Nephron progenitor cell (in vitro differentiated cells): ENCODE measurements around the gene SPDYC.
A peak's percentile ranks its signal among the peaks of the same experiment; 100 is the strongest.

Experiments
- DNase-seq: peaks from one replicate; pipeline ENCODE4 v3.0.0; 2021
- H3K27ac Mint-ChIP-seq: 2 replicates; pipeline ENCODE4 v1.8.0; 2021; ENCODE audit warnings: mild to moderate bottlenecking, moderate library complexity, mixed read lengths
- H3K27me3 Mint-ChIP-seq: 2 replicates; pipeline ENCODE4 v1.8.0; 2021; ENCODE audit warnings: mild to moderate bottlenecking, low read depth, mixed read lengths; ENCODE audit not compliant: poor library complexity
- H3K36me3 Mint-ChIP-seq: 2 replicates; pipeline ENCODE4 v1.8.0; 2021; ENCODE audit warnings: low read depth, mixed read lengths
- H3K4me1 Mint-ChIP-seq: 2 replicates; pipeline ENCODE4 v1.8.0; 2021; ENCODE audit warnings: mixed read lengths
- H3K4me3 Mint-ChIP-seq: 2 replicates; pipeline ENCODE4 v1.8.0; 2021; ENCODE audit warnings: mild to moderate bottlenecking, moderate library complexity, mixed read lengths
- H3K9me3 Mint-ChIP-seq: 2 replicates; pipeline ENCODE4 v1.8.0; 2021; ENCODE audit warnings: mild to moderate bottlenecking, moderate library complexity, mixed read lengths
- TF ChIP-seq, protein P1 (sequence below): fragments of 200-600 bp; sonication (generic); IDR thresholded peaks from 2 replicates; pipeline ENCODE4 v1.5.0; 2021; ENCODE audit warnings: antibody characterized with exemption

Gene SPDYC

DNA sequence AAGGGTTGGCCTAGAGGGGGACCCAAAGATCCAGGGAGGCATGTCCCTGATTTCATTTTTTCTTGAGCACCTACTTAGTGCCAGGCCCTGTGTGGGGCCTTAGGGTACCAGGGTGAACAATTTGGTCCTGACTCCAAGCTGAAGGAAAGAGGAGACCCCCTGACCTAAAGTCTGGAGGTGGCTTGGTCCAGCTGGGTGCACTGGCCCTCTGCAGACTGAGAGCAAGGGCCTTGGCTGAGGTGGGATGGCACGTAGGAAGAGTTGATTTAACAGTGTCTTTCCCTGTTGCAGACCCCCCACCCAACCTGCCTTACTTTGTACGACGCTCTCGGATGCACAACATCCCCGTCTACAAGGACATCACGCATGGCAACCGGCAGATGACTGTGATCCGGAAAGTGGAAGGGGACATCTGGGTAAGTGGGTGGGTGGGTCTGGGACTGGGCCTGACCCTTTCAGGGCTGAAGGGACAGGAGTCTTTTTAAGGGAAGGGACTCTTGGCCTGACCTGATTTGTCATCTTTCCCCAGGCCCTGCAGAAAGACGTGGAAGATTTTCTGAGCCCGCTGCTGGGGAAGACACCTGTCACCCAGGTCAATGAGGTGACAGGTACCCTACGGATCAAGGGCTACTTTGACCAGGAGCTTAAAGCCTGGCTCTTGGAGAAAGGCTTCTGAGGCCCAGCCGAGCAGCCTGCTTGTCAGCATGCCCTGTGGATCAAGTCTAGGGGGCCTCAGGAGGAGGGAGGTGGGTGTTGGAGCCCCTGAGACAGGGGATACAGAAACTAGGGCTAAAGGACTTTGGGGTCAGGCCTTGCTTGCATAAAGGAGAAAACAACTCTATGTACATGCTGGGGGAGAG lies 44.6 kb upstream of the SPDYC start:
- TF ChIP-seq, protein P1, sequence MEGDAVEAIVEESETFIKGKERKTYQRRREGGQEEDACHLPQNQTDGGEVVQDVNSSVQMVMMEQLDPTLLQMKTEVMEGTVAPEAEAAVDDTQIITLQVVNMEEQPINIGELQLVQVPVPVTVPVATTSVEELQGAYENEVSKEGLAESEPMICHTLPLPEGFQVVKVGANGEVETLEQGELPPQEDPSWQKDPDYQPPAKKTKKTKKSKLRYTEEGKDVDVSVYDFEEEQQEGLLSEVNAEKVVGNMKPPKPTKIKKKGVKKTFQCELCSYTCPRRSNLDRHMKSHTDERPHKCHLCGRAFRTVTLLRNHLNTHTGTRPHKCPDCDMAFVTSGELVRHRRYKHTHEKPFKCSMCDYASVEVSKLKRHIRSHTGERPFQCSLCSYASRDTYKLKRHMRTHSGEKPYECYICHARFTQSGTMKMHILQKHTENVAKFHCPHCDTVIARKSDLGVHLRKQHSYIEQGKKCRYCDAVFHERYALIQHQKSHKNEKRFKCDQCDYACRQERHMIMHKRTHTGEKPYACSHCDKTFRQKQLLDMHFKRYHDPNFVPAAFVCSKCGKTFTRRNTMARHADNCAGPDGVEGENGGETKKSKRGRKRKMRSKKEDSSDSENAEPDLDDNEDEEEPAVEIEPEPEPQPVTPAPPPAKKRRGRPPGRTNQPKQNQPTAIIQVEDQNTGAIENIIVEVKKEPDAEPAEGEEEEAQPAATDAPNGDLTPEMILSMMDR = no peak
- Mint-ChIP-seq H3K9me3 (no peaks in the 10 kb centered on the region), H3K36me3 (peaks cover 25% of the 10 kb centered on the region), H3K27me3 (no peaks in the 10 kb centered on the region), H3K27ac (no peak overlapping the region), H3K4me3 (no peak overlapping the region), H3K4me1 (peaks cover 32% of the 10 kb centered on the region)
- no peak for DNase-seq

DNA sequence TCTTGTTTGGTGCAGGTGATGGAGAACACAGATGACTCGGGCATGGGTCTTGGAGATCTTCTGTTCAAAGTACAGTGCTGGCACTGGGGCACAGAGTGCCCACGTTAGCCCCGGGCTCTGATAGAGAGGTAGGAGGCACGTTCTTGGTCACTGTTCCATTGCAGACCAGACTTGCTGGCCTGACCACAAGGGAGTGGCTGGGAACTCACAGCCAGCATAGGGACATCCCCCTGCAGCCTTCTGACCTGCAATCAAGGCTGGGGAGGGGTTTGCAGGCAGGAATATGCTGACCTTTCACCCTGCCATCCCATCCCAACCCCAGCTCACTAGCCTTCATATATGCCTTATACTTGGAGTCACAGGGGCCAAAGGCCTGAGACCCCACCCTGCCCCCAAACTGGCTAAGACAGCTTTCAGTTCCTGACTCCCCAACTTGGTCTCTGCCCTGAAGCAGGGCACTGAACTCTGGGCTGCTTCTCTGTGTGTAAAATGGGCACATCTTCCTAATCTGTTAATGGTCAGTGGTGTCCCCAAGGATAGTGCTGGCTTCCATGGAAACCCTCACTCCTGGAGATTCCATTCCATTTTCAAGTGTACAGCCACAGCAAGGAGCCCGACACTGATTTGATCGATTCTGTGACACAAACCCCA lies 43.3 kb upstream of the SPDYC start:
- DNase-seq = no peak
- Mint-ChIP-seq H3K9me3 (no peaks in the 10 kb centered on the region), H3K27ac (peak overlapping the region; percentile 74), H3K4me1 (peaks cover 20% of the 10 kb centered on the region), H3K4me3 (no peak overlapping the region), H3K27me3 (no peaks in the 10 kb centered on the region), H3K36me3 (peaks cover 22% of the 10 kb centered on the region)
- TF ChIP-seq, protein P1 = no peak

DNA sequence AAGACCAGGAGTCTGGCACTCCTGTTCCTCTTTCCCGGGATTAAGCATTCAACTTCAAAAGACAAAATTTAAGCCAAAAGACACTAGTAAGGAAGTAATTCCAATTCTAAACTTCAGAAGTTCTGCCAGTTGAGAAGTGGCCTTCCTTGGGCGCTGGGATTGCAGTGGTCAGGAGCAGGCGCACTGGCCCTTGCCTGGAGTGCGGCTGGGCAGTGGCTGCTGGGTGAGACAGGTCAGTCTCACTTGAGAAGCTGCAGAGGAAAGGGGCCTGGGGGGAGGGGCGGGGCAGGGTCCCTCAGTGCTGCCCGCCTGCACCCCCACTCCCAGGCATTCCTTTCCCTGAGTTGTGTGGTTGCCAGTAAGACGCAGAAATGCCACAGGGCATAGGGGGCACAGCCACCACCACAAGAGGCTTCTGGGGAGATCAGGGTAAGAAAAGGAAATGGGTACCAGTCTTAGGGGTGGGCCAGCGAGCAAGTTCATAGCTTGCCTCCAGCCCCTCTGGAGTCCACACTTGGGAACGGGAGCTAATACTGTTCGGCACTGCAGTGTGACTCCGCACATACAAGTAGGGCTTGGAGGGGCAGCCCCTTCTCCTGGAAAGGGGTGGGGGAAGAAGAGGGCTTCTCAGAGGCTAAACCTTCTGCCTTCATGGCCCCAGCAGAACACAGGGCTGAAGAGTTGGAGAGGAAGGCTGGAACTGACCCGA lies 42.4 kb upstream of the SPDYC start:
- Mint-ChIP-seq H3K9me3 (no peaks in the 10 kb centered on the region), H3K4me3 (no peak overlapping the region), H3K36me3 (peaks cover 22% of the 10 kb centered on the region), H3K4me1 (peaks cover 13% of the 10 kb centered on the region), H3K27ac (peak overlapping the region; percentile 81), H3K27me3 (no peaks in the 10 kb centered on the region)
- TF ChIP-seq, protein P1 = no peak
- DNase-seq = no peak

DNA sequence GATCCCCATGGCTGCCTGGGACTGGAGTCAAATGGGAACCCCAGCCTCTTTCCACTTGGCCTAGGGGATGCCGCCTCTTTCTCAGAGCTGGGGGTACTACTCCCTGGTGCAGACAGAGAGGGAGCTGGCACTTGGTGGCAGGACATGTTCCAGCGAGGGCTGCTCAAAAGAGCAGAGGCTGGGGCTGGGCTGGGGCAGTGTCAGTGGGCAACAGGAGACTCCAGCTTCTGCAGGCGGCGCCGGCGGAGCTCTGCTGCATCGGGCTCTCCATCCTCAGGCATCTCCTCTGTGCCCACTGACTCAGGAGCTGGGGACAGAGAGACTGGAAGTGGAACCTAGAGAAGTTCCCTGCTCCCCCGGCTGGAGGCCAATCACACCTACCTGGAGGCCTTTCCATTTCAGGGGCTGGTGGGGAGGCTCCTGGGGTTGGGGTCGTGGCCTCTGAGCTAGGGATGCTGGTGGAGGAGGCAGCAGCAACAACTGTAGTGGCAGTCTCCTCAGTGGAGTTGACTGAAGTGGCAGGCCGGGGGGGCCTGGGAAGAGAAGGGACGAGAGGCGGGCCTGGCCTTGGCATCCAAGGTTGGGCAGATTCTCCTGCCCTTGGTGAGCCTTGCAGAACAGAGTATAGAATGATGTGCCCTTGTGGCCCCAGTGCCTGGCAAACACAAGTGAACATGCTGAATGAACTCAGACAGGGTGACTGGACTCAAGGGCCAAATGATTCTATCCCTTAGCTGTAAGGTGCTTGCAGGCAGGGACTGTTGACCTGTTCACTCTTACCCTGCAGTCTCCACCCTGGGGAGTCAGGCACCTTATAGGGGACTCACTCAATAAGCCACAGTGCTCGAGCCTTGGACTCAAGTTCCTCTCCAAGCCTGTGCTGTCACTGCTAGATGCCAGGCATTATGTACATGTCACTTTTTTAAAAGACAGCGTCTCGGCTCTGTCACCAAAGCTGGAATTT lies 41.6 kb upstream of the SPDYC start:
- peaks cover 22% of the 10 kb centered on the region for H3K36me3 Mint-ChIP-seq
- DNase-seq = no peak
- peak overlapping the region; percentile 81 for H3K27ac Mint-ChIP-seq
- peaks cover 15% of the 10 kb centered on the region for H3K4me1 Mint-ChIP-seq
- H3K4me3 Mint-ChIP-seq = no peak overlapping the region
- H3K27me3 Mint-ChIP-seq = no peaks in the 10 kb centered on the region
- TF ChIP-seq, protein P1 = no peak
- no peaks in the 10 kb centered on the region for H3K9me3 Mint-ChIP-seq

DNA sequence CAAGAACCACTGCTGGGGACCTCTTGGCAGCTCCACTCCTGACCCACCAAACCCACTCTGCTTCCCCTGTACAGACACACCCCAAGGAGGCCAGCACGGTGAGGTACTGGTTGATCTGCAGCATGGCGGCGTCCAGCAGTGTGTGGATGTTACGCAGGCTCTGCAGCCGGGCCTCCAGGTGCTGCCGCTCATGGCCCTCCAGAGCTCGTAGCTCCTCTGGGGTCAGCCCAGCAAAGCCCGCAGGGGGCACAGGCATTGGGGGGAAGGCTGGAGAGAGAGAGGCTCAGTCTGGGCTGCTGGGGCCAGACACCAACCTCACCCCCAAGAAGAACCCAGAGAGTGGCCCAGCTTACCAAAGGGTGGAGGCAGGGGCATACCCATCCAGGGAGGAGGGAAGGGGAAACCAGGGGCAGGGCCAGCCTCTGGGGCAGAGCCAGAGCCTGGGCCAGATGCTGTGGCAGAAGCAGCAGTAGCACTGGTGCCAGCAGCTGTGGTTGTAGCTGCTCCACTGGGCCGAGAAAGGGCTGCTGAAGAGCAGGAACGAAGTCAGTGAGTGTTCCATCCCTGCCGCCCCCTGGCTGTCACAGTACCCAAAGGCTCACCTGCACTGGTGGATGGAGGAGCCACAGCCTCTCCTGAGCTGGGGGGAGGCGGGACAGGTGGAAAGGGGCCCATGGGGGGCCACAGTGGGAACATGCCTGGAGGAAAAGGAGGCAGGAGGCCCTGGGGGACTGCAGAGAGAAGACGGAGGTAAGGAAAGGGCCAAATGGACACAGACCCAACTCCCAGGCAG lies 40.2 kb upstream of the SPDYC start:
- Mint-ChIP-seq H3K27ac (no peak overlapping the region), H3K9me3 (no peaks in the 10 kb centered on the region), H3K4me1 (peaks cover 13% of the 10 kb centered on the region), H3K27me3 (no peaks in the 10 kb centered on the region), H3K36me3 (peaks cover 17% of the 10 kb centered on the region), H3K4me3 (no peak overlapping the region)
- DNase-seq = no peak
- TF ChIP-seq, protein P1 = no peak
